H1 (cell line): ENCODE data around the gene COBLL1. TPM values are rescaled to one million over a fixed set of nuclear protein-coding genes. Genes with fewer than 3 reads are reported as not detected.

ENCODE experiments used
- ATF3 ChIP-seq: IDR thresholded peaks from 2 replicates; pipeline ENCODE4 v1.6.1; 2011; ENCODE audit warnings: low read depth, mild to moderate bottlenecking, low read length; ENCODE audit not compliant: insufficient read depth
- SIN3A ChIP-seq, 2 experiments: IDR thresholded peaks in 1 of 2; conservative IDR thresholded peaks in 1 of 2; 2 replicates each; pipeline ENCODE4 v1.6.1; 2011 to 2012; ENCODE audit warnings: low read length in 2 of 2, improper control_type of control experiment in 1 of 2, low read depth in 1 of 2, mild to moderate bottlenecking in 1 of 2
- polyA plus RNA-seq, 7 experiments: library from polyadenylated mRNA; depleted of rRNA in 3 of 7; stranded (reverse) in 5 of 7; unstranded in 2 of 7; fragments of >200 nt in 5 of 7; fragments of 200-250 nt in 2 of 7; gene quantifications; 1 replicate in 5 of 7; 2 replicates in 1 of 7; 4 replicates in 1 of 7; pipeline versions ENCODE4 v1.2.1 to v1.2.3, GENCODE V29; 2011 to 2013; ENCODE audit warnings: missing spikeins in 2 of 7, mixed read lengths in 2 of 7
- total RNA-seq: library from RNA; stranded (reverse); fragmentation: NEBNext Ultra II Directional; extraction: Animal tissue kit (Norgen Biotek cat#: 25700); gene quantifications from 2 replicates; pipeline ENCODE4 v1.2.1, GENCODE V29; 2021

Gene COBLL1
- total and polyA plus RNA-seq, 2 of the 8 experiments (the other 6 are each of a cell fraction or from before 2014, with no cell fraction given): 2.2 to 6.2 TPM

GRCh38 chr2:164734196-164734595 lies 107.4 kb downstream of the COBLL1 start (continued):
- no peak for TF ChIP-seq SIN3A (conservative IDR thresholded peaks at IDR 0.05 in 1 of 2, IDR thresholded peaks at IDR 0.05 in 1 of 2; ENCODE audit: low read depth in 1 of 2, low read length in 2 of 2)
- TF ChIP-seq ATF3: no peak
